Adipocyte (in vitro differentiated cells): ENCODE results near the gene KIAA0930.

Experiments used
- DNase-seq: peaks from one replicate; pipeline ENCODE4 v3.0.0-alpha.2; 2015; ENCODE audit warnings: low read depth
- H3K27me3 ChIP-seq: replicated peaks from 2 replicates; pipeline ENCODE4 v1.7.0; 2013; ENCODE audit warnings: mild to moderate bottlenecking, low read length, moderate library complexity; ENCODE audit not compliant: control insufficient read depth, insufficient read depth
- H3K36me3 ChIP-seq: 2 replicates; pipeline ENCODE4 v1.7.0; 2013; ENCODE audit warnings: low read length, mild to moderate bottlenecking, moderate library complexity; ENCODE audit not compliant: control insufficient read depth, insufficient read depth, severe bottlenecking
- H3K4me1 ChIP-seq: 2 replicates; pipeline ENCODE4 v1.7.0; 2013; ENCODE audit warnings: mild to moderate bottlenecking, low read length, moderate library complexity; ENCODE audit not compliant: control insufficient read depth, insufficient read depth
- H3K4me3 ChIP-seq: 2 replicates; pipeline ENCODE4 v1.7.0; 2013; ENCODE audit warnings: mild to moderate bottlenecking, low read length, moderate library complexity
- H3K9ac ChIP-seq: 2 replicates; pipeline ENCODE4 v1.7.0; 2013; ENCODE audit warnings: mild to moderate bottlenecking, low read length, moderate library complexity
- H3K9me3 ChIP-seq: 2 replicates; pipeline ENCODE4 v1.7.0; 2013; ENCODE audit warnings: mild to moderate bottlenecking, low read length, moderate library complexity; ENCODE audit not compliant: control insufficient read depth

The KIAA0930 gene

GRCh38 chr22:45159652-45160462 lies 80.8 kb downstream of the KIAA0930 start:
- H3K4me3 ChIP-seq = no peak overlapping the region
- H3K9me3 ChIP-seq = no peaks in the 10 kb centered on the region
- peak overlapping the region; percentile 19 for H3K9ac ChIP-seq
- no peaks in the 10 kb centered on the region for H3K27me3 ChIP-seq
- peak; percentile 37 for DNase-seq
- H3K4me1 ChIP-seq = peaks cover 57% of the 10 kb centered on the region
- peaks cover 7% of the 10 kb centered on the region for H3K36me3 ChIP-seq

GRCh38 chr22:45157907-45158306 lies 82.8 kb downstream of the KIAA0930 start:
- Histone ChIP-seq H3K9ac (peak overlapping the region; percentile 79), H3K36me3 (peaks cover 7% of the 10 kb centered on the region), H3K4me3 (peak overlapping the region; percentile 72), H3K27me3 (no peaks in the 10 kb centered on the region), H3K9me3 (no peaks in the 10 kb centered on the region), H3K4me1 (peaks cover 75% of the 10 kb centered on the region)
- DNase-seq = no peak

GRCh38 chr22:45155050-45155840 lies 85.4 kb downstream of the KIAA0930 start:
- peak; percentile 38 for DNase-seq
- H3K36me3 ChIP-seq = peaks cover 11% of the 10 kb centered on the region
- H3K9me3 ChIP-seq = no peaks in the 10 kb centered on the region
- H3K27me3 ChIP-seq = no peaks in the 10 kb centered on the region
- H3K4me1 ChIP-seq = peaks cover 71% of the 10 kb centered on the region
- no peak overlapping the region for H3K9ac ChIP-seq
- peak overlapping the region; percentile 24 for H3K4me3 ChIP-seq

GRCh38 chr22:45154383-45154782 lies 86.3 kb downstream of the KIAA0930 start:
- DNase-seq = peak; percentile 22
- Histone ChIP-seq H3K4me1 (peaks cover 72% of the 10 kb centered on the region), H3K27me3 (no peaks in the 10 kb centered on the region), H3K9ac (no peak overlapping the region), H3K9me3 (no peaks in the 10 kb centered on the region), H3K36me3 (peaks cover 11% of the 10 kb centered on the region), H3K4me3 (no peak overlapping the region)

- H3K27me3 ChIP-seq = no peaks in the 10 kb centered on the region
- no peaks in the 10 kb centered on the region for H3K9me3 ChIP-seq
- H3K4me3 ChIP-seq = no peak overlapping the region
- peaks cover 9% of the 10 kb centered on the region for H3K36me3 ChIP-seq
- no peak overlapping the region for H3K9ac ChIP-seq
- H3K4me1 ChIP-seq = peaks cover 51% of the 10 kb centered on the region
- DNase-seq = no peak
These were observed 89.2 kb downstream of the KIAA0930 start for GRCh38 chr22:45151503-45151902.

- DNase-seq = no peak
- H3K36me3 ChIP-seq = peaks cover 9% of the 10 kb centered on the region
- no peak overlapping the region for H3K9ac ChIP-seq
- no peak overlapping the region for H3K4me3 ChIP-seq
- no peaks in the 10 kb centered on the region for H3K27me3 ChIP-seq
- H3K4me1 ChIP-seq = peaks cover 40% of the 10 kb centered on the region
- no peaks in the 10 kb centered on the region for H3K9me3 ChIP-seq
These were observed 90.6 kb downstream of the KIAA0930 start for GRCh38 chr22:45150139-45150538.

GRCh38 chr22:45149671-45150070 lies 91.0 kb downstream of the KIAA0930 start:
- Histone ChIP-seq H3K27me3 (no peaks in the 10 kb centered on the region), H3K9me3 (no peaks in the 10 kb centered on the region), H3K4me1 (peaks cover 35% of the 10 kb centered on the region), H3K4me3 (no peak overlapping the region), H3K9ac (peak overlapping the region; percentile 6), H3K36me3 (peaks cover 9% of the 10 kb centered on the region)
- peak; percentile 70 for DNase-seq

- Histone ChIP-seq H3K9ac (no peak overlapping the region), H3K4me3 (no peak overlapping the region), H3K4me1 (peaks cover 8% of the 10 kb centered on the region), H3K36me3 (peaks cover 9% of the 10 kb centered on the region), H3K9me3 (peaks cover 5% of the 10 kb centered on the region), H3K27me3 (no peaks in the 10 kb centered on the region)
- no peak for DNase-seq
These were observed 95.8 kb downstream of the KIAA0930 start for GRCh38 chr22:45144916-45145315.

- Histone ChIP-seq H3K27me3 (no peaks in the 10 kb centered on the region), H3K9me3 (peaks cover 5% of the 10 kb centered on the region), H3K4me3 (no peak overlapping the region), H3K36me3 (peaks cover 9% of the 10 kb centered on the region), H3K4me1 (no peaks in the 10 kb centered on the region), H3K9ac (no peak overlapping the region)
- DNase-seq = no peak
These were observed 98.3 kb downstream of the KIAA0930 start for GRCh38 chr22:45142376-45142775.
